Hepatocyte (in vitro differentiated cells): ENCODE data around the gene CTNND2.

Experiments used
- CTCF ChIP-seq: fragments of 200-600 bp; sonication (generic); IDR thresholded peaks from 2 replicates; pipeline ENCODE4 v1.5.1; 2016; ENCODE audit warnings: antibody characterized with exemption, mild to moderate bottlenecking; ENCODE audit not compliant: poor library complexity
- EZH2 ChIP-seq: fragments of 200-600 bp; sonication (generic); IDR thresholded peaks from 2 replicates; pipeline ENCODE4 v1.6.1; 2016; ENCODE audit warnings: antibody characterized with exemption, mild to moderate bottlenecking, borderline replicate concordance

- TF ChIP-seq EZH2 (no peak), CTCF (no peak)
These were observed 503.9 kb downstream of the CTNND2 start for GRCh38 chr5:11400316-11400715.
